ENCODE results near the gene EBLN2.

Gene EBLN2

GRCh38 chr3:73108750-73109149 lies 47.3 kb downstream of the EBLN2 start:
- in situ Hi-C loops (cut with MboI; ENCODE audit: low sequenced_read_pairs, unreplicated experiment), result loop anchor here (10.0 kb wide), 2 partner anchors 326 to 386 kb away; no protein-coding TSS in a partner anchor
- TF ChIP-seq, protein P1, sequence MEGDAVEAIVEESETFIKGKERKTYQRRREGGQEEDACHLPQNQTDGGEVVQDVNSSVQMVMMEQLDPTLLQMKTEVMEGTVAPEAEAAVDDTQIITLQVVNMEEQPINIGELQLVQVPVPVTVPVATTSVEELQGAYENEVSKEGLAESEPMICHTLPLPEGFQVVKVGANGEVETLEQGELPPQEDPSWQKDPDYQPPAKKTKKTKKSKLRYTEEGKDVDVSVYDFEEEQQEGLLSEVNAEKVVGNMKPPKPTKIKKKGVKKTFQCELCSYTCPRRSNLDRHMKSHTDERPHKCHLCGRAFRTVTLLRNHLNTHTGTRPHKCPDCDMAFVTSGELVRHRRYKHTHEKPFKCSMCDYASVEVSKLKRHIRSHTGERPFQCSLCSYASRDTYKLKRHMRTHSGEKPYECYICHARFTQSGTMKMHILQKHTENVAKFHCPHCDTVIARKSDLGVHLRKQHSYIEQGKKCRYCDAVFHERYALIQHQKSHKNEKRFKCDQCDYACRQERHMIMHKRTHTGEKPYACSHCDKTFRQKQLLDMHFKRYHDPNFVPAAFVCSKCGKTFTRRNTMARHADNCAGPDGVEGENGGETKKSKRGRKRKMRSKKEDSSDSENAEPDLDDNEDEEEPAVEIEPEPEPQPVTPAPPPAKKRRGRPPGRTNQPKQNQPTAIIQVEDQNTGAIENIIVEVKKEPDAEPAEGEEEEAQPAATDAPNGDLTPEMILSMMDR (IDR thresholded peaks at IDR 0.05; ENCODE audit: borderline replicate concordance, control extremely low read depth, extremely low read depth, insufficient read depth, missing control alignments), result no peak
- DNase-seq (ENCODE audit: low spot score), result no peak

DNA sequence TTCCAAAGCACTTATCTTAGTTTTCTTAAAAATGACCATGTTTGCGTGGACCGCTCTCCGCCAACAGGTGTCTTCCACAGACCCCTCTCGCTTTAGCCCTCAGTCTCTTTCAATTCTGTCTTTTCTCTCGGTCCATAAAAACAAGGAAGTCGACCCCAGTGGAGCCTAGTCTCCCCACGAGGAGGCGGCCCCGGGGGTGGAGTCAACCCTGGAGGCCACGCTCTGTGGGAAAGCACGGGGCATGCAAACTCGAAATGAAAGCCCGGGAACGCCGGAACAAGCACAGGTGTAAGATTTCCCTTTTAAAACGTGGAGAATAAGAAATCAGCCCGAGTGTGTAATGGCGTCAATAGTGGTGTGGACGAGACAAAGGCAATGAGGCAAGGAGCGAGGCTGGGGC lies 49.1 kb downstream of the EBLN2 start:
- TF ChIP-seq, protein P1 (IDR thresholded peaks at IDR 0.05; ENCODE audit: borderline replicate concordance, control extremely low read depth, extremely low read depth, insufficient read depth, missing control alignments), result no peak
- DNase-seq (ENCODE audit: low spot score), result no peak
- in situ Hi-C loops (cut with MboI; ENCODE audit: low sequenced_read_pairs, unreplicated experiment), result no loop called here

All from GM13976 (cell line).